H1 (cell line): ENCODE measurements around the gene SSH2. TPM values are rescaled to one million over a fixed set of nuclear protein-coding genes. Genes with fewer than 3 reads are reported as not detected.

Source experiments
- CTCF ChIA-PET: fragments of 300-600 bp; sonication (Branson Sonifier 250); formaldehyde crosslinking; loops from one replicate; lab custom pipeline; 2021; ENCODE audit not compliant: partially characterized antibody; lab: Charles Lee
- POLR2A ChIA-PET: fragments of 300-600 bp; sonication (Branson Sonifier 250); formaldehyde crosslinking; loops from one replicate; lab custom pipeline; 2021; ENCODE audit warnings: inconsistent platforms; ENCODE audit not compliant: partially characterized antibody; lab: Charles Lee
- DNase-seq, 2 experiments: peaks; one replicate each; pipeline versions ENCODE4 v3.0.0 to v3.0.0-alpha.2; 2010 to 2022; ENCODE audit warnings: low spot score in 2 of 2, low read depth in 1 of 2, mixed read lengths in 1 of 2
- FAIRE-seq: peaks from 2 replicates; lab custom pipeline; 2011; peaks lifted over from hg19 to GRCh38; lab: Jason Lieb, UNC
- H2AFZ ChIP-seq: 2 replicates; pipeline ENCODE4 v1.8.1; 2012; ENCODE audit warnings: low read length, inconsistent platforms
- H2AK5ac ChIP-seq: 2 replicates; pipeline ENCODE4 v1.6.1; 2013; ENCODE audit warnings: low read depth, low read length
- H2BK120ac ChIP-seq: replicated peaks from 2 replicates; pipeline ENCODE3; 2013; ENCODE audit warnings: low read depth, low read length, inconsistent platforms
- H2BK12ac ChIP-seq: 2 replicates; pipeline ENCODE4 v1.6.1; 2013; ENCODE audit warnings: low read depth, low read length
- H2BK15ac ChIP-seq: 2 replicates; pipeline ENCODE4 v1.6.1; 2013; ENCODE audit warnings: low read length
- H2BK20ac ChIP-seq: 2 replicates; pipeline ENCODE4 v1.6.1; 2013; ENCODE audit warnings: low read length
- H2BK5ac ChIP-seq: 2 replicates; pipeline ENCODE4 v1.6.1; 2013; ENCODE audit warnings: low read depth, low read length
- H3K14ac ChIP-seq: 2 replicates; pipeline ENCODE4 v1.6.1; 2013; ENCODE audit warnings: inconsistent platforms; ENCODE audit not compliant: insufficient read length
- H3K18ac ChIP-seq: 2 replicates; pipeline ENCODE4 v1.6.1; 2013; ENCODE audit warnings: low read length; ENCODE audit errors: extremely low read depth
- H3K23ac ChIP-seq: 2 replicates; pipeline ENCODE4 v1.6.1; 2013; ENCODE audit warnings: inconsistent platforms; ENCODE audit not compliant: insufficient read length
- H3K23me2 ChIP-seq: 2 replicates; pipeline ENCODE4 v1.6.1; 2013; ENCODE audit warnings: low read depth, low read length
- H3K27ac ChIP-seq: 2 replicates; pipeline ENCODE4 v1.6.1; 2011; ENCODE audit warnings: low read depth, low read length, inconsistent platforms
- H3K27me3 ChIP-seq, 4 experiments: replicated peaks in 1 of 4; 1 replicate in 1 of 4; 2 replicates in 3 of 4; pipeline versions ENCODE4 v1.6.1 to v1.8.1; 2011 to 2013; ENCODE audit warnings: low read length in 3 of 4, mild to moderate bottlenecking in 3 of 4, inconsistent platforms in 2 of 4, mixed read lengths in 2 of 4, moderate library complexity in 1 of 4; ENCODE audit not compliant: control insufficient read depth in 3 of 4, insufficient read depth in 3 of 4; ENCODE audit errors: extremely low read depth in 1 of 4
- H3K36me3 ChIP-seq, 4 experiments: 2 replicates each; pipeline versions ENCODE4 v1.6.1 to v1.8.1; 2011 to 2013; ENCODE audit warnings: mild to moderate bottlenecking in 4 of 4, low read length in 3 of 4, moderate library complexity in 2 of 4, control low read depth in 1 of 4, inconsistent platforms in 1 of 4; ENCODE audit not compliant: insufficient read depth in 4 of 4, control insufficient read depth in 2 of 4
- H3K4ac ChIP-seq: replicated peaks from 2 replicates; pipeline ENCODE3; 2013; ENCODE audit warnings: low read length, low read depth, mixed read lengths, inconsistent platforms; ENCODE audit not compliant: insufficient read length
- H3K4me1 ChIP-seq, 4 experiments: replicated peaks in 1 of 4; 1 replicate in 1 of 4; 2 replicates in 3 of 4; pipeline versions ENCODE4 v1.6.1 to v1.8.1; 2011 to 2013; ENCODE audit warnings: low read length in 3 of 4, inconsistent platforms in 2 of 4, mixed read lengths in 1 of 4; ENCODE audit not compliant: insufficient read depth in 4 of 4, control insufficient read depth in 3 of 4
- H3K4me2 ChIP-seq, 2 experiments: 2 replicates each; pipeline versions ENCODE4 v1.6.1 to v1.8.1; 2011 to 2013; ENCODE audit warnings: low read depth in 2 of 2, low read length in 2 of 2, control low read depth in 1 of 2, inconsistent platforms in 1 of 2, mild to moderate bottlenecking in 1 of 2; ENCODE audit not compliant: insufficient read depth in 1 of 2
- H3K4me3 ChIP-seq, 4 experiments: fragments of 200-600, 300-600 bp in 1 of 4; sonication (generic), shearing (Covaris generic), sonication (Bioruptor Twin) in 1 of 4; 2 replicates each; pipeline versions ENCODE4 v1.5.1 to v1.8.1; 2011 to 2016; ENCODE audit warnings: low read length in 4 of 4, low read depth in 3 of 4, control low read depth in 2 of 4, inconsistent platforms in 2 of 4, mild to moderate bottlenecking in 2 of 4, mixed read lengths in 1 of 4, moderate library complexity in 1 of 4; ENCODE audit not compliant: insufficient read depth in 2 of 4; ENCODE audit errors: extremely low read depth in 1 of 4
- H3K56ac ChIP-seq: replicated peaks from 2 replicates; pipeline ENCODE3; 2013; ENCODE audit warnings: low read depth, mild to moderate bottlenecking, mixed read lengths, low read length, inconsistent platforms; ENCODE audit not compliant: insufficient read length
- H3K79me1 ChIP-seq: 2 replicates; pipeline ENCODE4 v1.6.1; 2013; ENCODE audit warnings: low read depth, low read length, control low read depth
- H3K79me2 ChIP-seq, 2 experiments: 2 replicates each; pipeline versions ENCODE4 v1.6.1 to v1.8.1; 2012 to 2013; ENCODE audit warnings: low read length in 2 of 2, mild to moderate bottlenecking in 2 of 2, inconsistent platforms in 1 of 2; ENCODE audit not compliant: insufficient read depth in 2 of 2, control insufficient read depth in 1 of 2
- H3K9ac ChIP-seq, 4 experiments: replicated peaks in 1 of 4; 1 replicate in 1 of 4; 2 replicates in 3 of 4; pipeline versions ENCODE4 v1.6.1 to v1.8.1; 2011 to 2013; ENCODE audit warnings: low read depth in 3 of 4, low read length in 3 of 4, control low read depth in 2 of 4, mild to moderate bottlenecking in 2 of 4, moderate library complexity in 2 of 4, inconsistent platforms in 1 of 4; ENCODE audit errors: extremely low read depth in 1 of 4
- H3K9me3 ChIP-seq, 2 experiments: 2 replicates each; pipeline versions ENCODE4 v1.6.1 to v1.8.1; 2012 to 2013; ENCODE audit warnings: mild to moderate bottlenecking in 2 of 2, moderate library complexity in 2 of 2, control low read depth in 1 of 2, inconsistent platforms in 1 of 2, low read depth in 1 of 2, low read length in 1 of 2, mixed read lengths in 1 of 2; ENCODE audit not compliant: insufficient read depth in 2 of 2
- H4K20me1 ChIP-seq, 2 experiments: replicated peaks in 1 of 2; 2 replicates each; pipeline versions ENCODE3 to v1.8.1; 2011 to 2013; ENCODE audit warnings: inconsistent platforms in 2 of 2, low read length in 2 of 2, mild to moderate bottlenecking in 1 of 2; ENCODE audit not compliant: insufficient read depth in 2 of 2, control insufficient read depth in 1 of 2
- H4K5ac ChIP-seq: 2 replicates; pipeline ENCODE4 v1.6.1; 2013; ENCODE audit warnings: low read length, low read depth, mixed read lengths, inconsistent platforms; ENCODE audit not compliant: insufficient read length
- H4K8ac ChIP-seq: 2 replicates; pipeline ENCODE4 v1.8.0; 2013; ENCODE audit warnings: mild to moderate bottlenecking, moderate library complexity, low read length, inconsistent platforms; ENCODE audit not compliant: insufficient read depth; ENCODE audit errors: extremely low read depth
- H4K91ac ChIP-seq: replicated peaks from 2 replicates; pipeline ENCODE3; 2013; ENCODE audit warnings: low read length, mixed read lengths, inconsistent platforms; ENCODE audit not compliant: insufficient read length
- BACH1 ChIP-seq: IDR thresholded peaks from 2 replicates; pipeline ENCODE4 v1.6.1; 2012; ENCODE audit warnings: low read length, improper control_type of control experiment
- CBX5 ChIP-seq: fragments of 300-800, 300-1000 bp; sonication (generic); IDR thresholded peaks from 2 replicates; pipeline ENCODE4 v1.7.1; 2016; ENCODE audit warnings: antibody characterized with exemption, low read length, low read depth
- KDM4A ChIP-seq: IDR thresholded peaks from one replicate; pipeline ENCODE4 v1.7.1; 2012; ENCODE audit warnings: low read depth, mild to moderate bottlenecking, moderate library complexity, low read length, inconsistent platforms; ENCODE audit not compliant: severe bottlenecking
- KDM5A ChIP-seq: fragments of 200-600 bp; IDR thresholded peaks from 2 replicates; pipeline ENCODE4 v1.7.1; 2012; ENCODE audit warnings: mild to moderate bottlenecking, low read length, inconsistent platforms, mixed read lengths
- RAD21 ChIP-seq, 2 experiments: IDR thresholded peaks in 1 of 2; conservative IDR thresholded peaks in 1 of 2; 2 replicates each; pipeline ENCODE4 v1.6.1; 2011; ENCODE audit warnings: low read depth in 2 of 2, low read length in 2 of 2, improper control_type of control experiment in 1 of 2, inconsistent platforms in 1 of 2, mild to moderate bottlenecking in 1 of 2, moderate library complexity in 1 of 2
- RXRA ChIP-seq: IDR thresholded peaks from 2 replicates; pipeline ENCODE4 v1.6.1; 2011; ENCODE audit warnings: low read depth, mild to moderate bottlenecking, low read length, moderate library complexity; ENCODE audit not compliant: insufficient read depth
- SIN3A ChIP-seq, 2 experiments: IDR thresholded peaks in 1 of 2; conservative IDR thresholded peaks in 1 of 2; 2 replicates each; pipeline ENCODE4 v1.6.1; 2011 to 2012; ENCODE audit warnings: low read length in 2 of 2, improper control_type of control experiment in 1 of 2, low read depth in 1 of 2, mild to moderate bottlenecking in 1 of 2
- SIX5 ChIP-seq: IDR thresholded peaks from 2 replicates; pipeline ENCODE4 v1.6.1; 2011; ENCODE audit warnings: mild to moderate bottlenecking, low read depth, low read length
- SRF ChIP-seq: IDR thresholded peaks from 2 replicates; pipeline ENCODE4 v1.6.1; 2011; ENCODE audit warnings: mild to moderate bottlenecking, low read depth, low read length, moderate library complexity
- TAF7 ChIP-seq: optimal IDR thresholded peaks from 2 replicates; pipeline ENCODE3; 2011; ENCODE audit warnings: low read depth, mild to moderate bottlenecking, inconsistent platforms, low read length, moderate library complexity, borderline replicate concordance
- TBP ChIP-seq: IDR thresholded peaks from 2 replicates; pipeline ENCODE4 v1.6.1; 2011; ENCODE audit warnings: low read depth, low read length, improper control_type of control experiment
- YY1 ChIP-seq: IDR thresholded peaks from 2 replicates; pipeline ENCODE4 v1.6.1; 2011; ENCODE audit warnings: low read depth, mild to moderate bottlenecking, low read length
- ZNF274 ChIP-seq: IDR thresholded peaks from 2 replicates; pipeline ENCODE4 v1.7.0; 2012; ENCODE audit warnings: low read length, borderline replicate concordance; ENCODE audit errors: extremely low read depth
- WGBS, 2 experiments: shearing (Covaris generic) in 1 of 2; methylation state at CpG; one replicate each; pipeline versions ENCODE4 v1.1.6 to v1.1.7; 2013 to 2015; ENCODE audit warnings: low lambda C conversion rate in 2 of 2, mixed read lengths in 2 of 2, inconsistent platforms in 1 of 2, low coverage in 1 of 2, missing lambda C conversion rate in 1 of 2; ENCODE audit not compliant: insufficient replicate concordance in 2 of 2, insufficient coverage in 1 of 2, insufficient read length in 1 of 2; ENCODE audit errors: extremely low coverage in 1 of 2, missing lambda C conversion rate in 1 of 2; 5-methylcytosine and 5-hydroxymethylcytosine counted together
- polyA plus RNA-seq, 7 experiments: library from polyadenylated mRNA; depleted of rRNA in 3 of 7; stranded (reverse) in 5 of 7; unstranded in 2 of 7; fragments of >200 nt in 5 of 7; fragments of 200-250 nt in 2 of 7; gene quantifications; 1 replicate in 5 of 7; 2 replicates in 1 of 7; 4 replicates in 1 of 7; pipeline versions ENCODE4 v1.2.1 to v1.2.3, GENCODE V29; 2011 to 2013; ENCODE audit warnings: missing spikeins in 2 of 7, mixed read lengths in 2 of 7
- total RNA-seq: library from RNA; stranded (reverse); fragmentation: NEBNext Ultra II Directional; extraction: Animal tissue kit (Norgen Biotek cat#: 25700); gene quantifications from 2 replicates; pipeline ENCODE4 v1.2.1, GENCODE V29; 2021

Gene SSH2
- total and polyA plus RNA-seq, 2 of the 8 experiments (the other 6 are each of a cell fraction or from before 2014, with no cell fraction given) = 5.2 to 15.9 TPM

DNA sequence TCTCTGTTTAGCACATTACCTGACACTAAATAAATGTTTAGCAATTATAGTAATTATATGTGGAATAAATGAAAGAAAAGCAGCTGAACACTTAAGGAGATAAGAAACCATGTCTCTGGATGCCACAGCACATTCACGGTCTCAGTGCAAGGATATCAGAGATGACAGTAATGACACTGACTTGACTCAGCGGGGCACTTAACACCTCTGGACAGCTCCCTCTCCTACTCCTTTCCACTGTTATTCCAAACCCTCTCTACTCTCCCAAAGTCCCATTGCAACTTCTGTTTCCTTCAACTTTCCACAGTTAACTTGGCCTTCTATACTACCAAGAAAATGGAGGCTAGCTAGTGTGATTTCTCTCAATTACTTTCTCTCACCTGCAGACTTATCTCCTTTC is 214.3 kb downstream of the SSH2 start:
- peaks cover 0 to 15% (median 2%) of the 10 kb centered on the region in 4 experiments; a peak in 2 of 7 replicates for H3K4me1 ChIP-seq
- H3K79me1 ChIP-seq = no peaks in the 10 kb centered on the region
- no peak for DNase-seq
- H3K23me2 ChIP-seq = no peaks in the 10 kb centered on the region
- H4K20me1 ChIP-seq = no peaks in the 10 kb centered on the region
- no peak overlapping the region for H3K14ac ChIP-seq
- no peak overlapping the region for H3K4me3 ChIP-seq
- no peak overlapping the region for H2BK120ac ChIP-seq
- no peak overlapping the region for H2AK5ac ChIP-seq
- no peak overlapping the region for H4K8ac ChIP-seq
- H2BK15ac ChIP-seq = no peak overlapping the region
- no peak overlapping the region for H3K4me2 ChIP-seq
- no peak overlapping the region for H2BK5ac ChIP-seq
- no peak overlapping the region for H3K27ac ChIP-seq
- no peak overlapping the region for H2BK12ac ChIP-seq
- no peak overlapping the region for H3K18ac ChIP-seq
- no peaks in the 10 kb centered on the region for H3K9me3 ChIP-seq
- ChIA-PET CTCF (no interaction called here), POLR2A (no interaction called here)
- no peak overlapping the region for H3K56ac ChIP-seq
- no peak overlapping the region for H2AFZ ChIP-seq
- H3K9ac ChIP-seq = no peak overlapping the region
- no peaks in the 10 kb centered on the region for H3K36me3 ChIP-seq
- no peak overlapping the region for H3K23ac ChIP-seq
- WGBS, 2 experiments = 91% methylated on average over 2 of the region's 2 CpGs; no CpG with 5 or more reads in 1 of the 2 experiments
- no peak overlapping the region for H4K5ac ChIP-seq
- H3K27me3 ChIP-seq = no peaks in the 10 kb centered on the region
- no peak overlapping the region for H2BK20ac ChIP-seq
- no peak overlapping the region for H4K91ac ChIP-seq
- FAIRE-seq = no peak
- H3K4ac ChIP-seq = no peak overlapping the region
- H3K79me2 ChIP-seq = no peaks in the 10 kb centered on the region
- TF ChIP-seq RXRA (no peak), TBP (no peak), KDM4A (no peak), SRF (no peak), TAF7 (no peak), BACH1 (no peak), SIN3A (conservative IDR thresholded peaks at IDR 0.05 in 1 of 2, IDR thresholded peaks at IDR 0.05 in 1 of 2; ENCODE audit: low read depth in 1 of 2, low read length in 2 of 2) (no peak), ZNF274 (no peak), KDM5A (no peak), SIX5 (no peak), CBX5 (no peak), RAD21 (IDR thresholded peaks at IDR 0.05 in 1 of 2, conservative IDR thresholded peaks at IDR 0.05 in 1 of 2; ENCODE audit: low read depth in 2 of 2, low read length in 2 of 2) (no peak), YY1 (no peak)
